ENCODE results near the gene TRMT2B.

DNA sequence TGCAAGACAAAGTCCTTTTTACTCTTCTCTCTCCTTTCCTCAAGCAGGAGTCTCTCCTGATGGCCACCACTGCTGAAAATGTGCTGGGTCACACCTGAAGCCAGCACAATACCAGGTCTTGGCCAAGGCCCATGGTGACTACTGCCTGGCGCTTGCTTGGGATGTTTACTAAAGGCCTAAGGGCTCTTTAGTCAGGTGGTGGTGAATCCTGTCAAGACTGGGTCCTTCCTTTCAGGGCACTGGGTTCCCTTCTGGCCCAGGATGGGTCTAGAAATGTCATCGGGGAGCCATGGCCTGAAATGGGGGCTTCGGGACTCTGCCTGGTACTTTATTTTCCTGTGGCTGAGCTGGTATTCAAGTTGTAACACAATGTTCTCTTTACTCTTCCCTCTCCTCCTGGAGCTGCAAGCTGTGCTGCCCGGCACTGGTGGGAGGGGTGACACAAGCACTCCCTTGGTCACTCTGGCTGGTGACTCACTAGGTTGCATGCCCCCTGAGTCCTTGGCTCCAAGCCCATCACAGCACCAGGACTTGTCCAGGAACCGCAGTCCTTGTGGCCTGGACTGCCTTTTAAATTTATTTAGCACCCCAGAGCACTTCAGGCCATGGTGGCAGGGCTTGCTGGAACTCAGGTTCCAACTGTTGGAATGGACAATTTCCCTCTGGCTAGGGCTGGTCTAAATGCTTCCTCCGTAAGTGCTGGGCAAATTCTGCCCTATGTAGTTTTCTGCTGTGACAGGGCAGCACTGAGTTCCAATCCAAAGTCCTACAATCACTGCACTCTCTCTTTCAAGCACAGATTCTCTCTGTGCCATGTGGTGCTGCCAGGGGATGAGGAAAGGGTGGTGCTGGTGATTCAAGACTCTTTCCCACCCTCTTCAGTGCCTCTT lies 71.1 kb downstream of the TRMT2B start:
- TF ChIP-seq EZH2 (IDR thresholded peaks at IDR 0.05) (no peak), POLR2AphosphoS5 (IDR thresholded peaks at IDR 0.05; ENCODE audit: borderline replicate concordance, low read depth, low read length) (no peak), FOXP2 (optimal IDR thresholded peaks at IDR 0.05; ENCODE audit: control extremely low read depth, extremely low read length, insufficient read depth) (no peak)

Data from SK-N-MC (cell line).